ENCODE data around the gene CEP85. TPM values are rescaled to one million over a fixed set of nuclear protein-coding genes. Genes with fewer than 3 reads are reported as not detected.

Gene CEP85
- total and polyA plus RNA-seq, 10 of the 15 experiments (the other 5 are each of a cell fraction or from before 2014, with no cell fraction given): 8.4 to 26.8 (median 21.5) TPM

- in situ Hi-C loops (cut with MboI) (no loop called here), intact Hi-C loops (cut with micrococcal nuclease; ENCODE audit: unreplicated experiment) (no loop called here)
- no TSS peak for BruUV-seq (replicated peaks)
- no peak overlapping the region for H3K9ac ChIP-seq (ENCODE audit: control insufficient read depth, insufficient read depth, low read length)
- no peak overlapping the region for H3K4me3 ChIP-seq
- ATAC-seq (no peak), DNase-seq (ENCODE audit: low read depth, low spot score) (no peak), FAIRE-seq (no peak)
- ChIA-PET SMC1A (ENCODE audit: uncharacterized antibody, unreplicated experiment) (interaction anchor here (0.6 to 9.1 kb wide), 9 partner anchors 9 to 140 kb away, joined by 3 to 119 read pairs (median 3); partner anchors contain the start of genes CD52 and CEP85), POLR2A (interaction anchor here (1.3 to 1.7 kb wide), 2 partner anchors 12 to 43 kb away, joined by 5 to 6 read pairs; no protein-coding TSS in a partner anchor), CTCF (interaction anchor here (0.6 to 18.0 kb wide), 18 partner anchors 11 to 140 kb away, joined by 3 to 879 read pairs (median 5); partner anchors contain the start of genes CD52, CEP85 and ZNF593), RAD21 (ENCODE audit: unreplicated experiment) (interaction anchor here (1.0 to 8.9 kb wide), 6 partner anchors 9 to 141 kb away, joined by 4 to 113 read pairs (median 8); partner anchors contain the start of gene CD52)
- H3K36me3 ChIP-seq (ENCODE audit: control insufficient read depth in 2 of 2, insufficient read depth in 2 of 2, low read length in 1 of 2): peaks cover 14 to 19% of the 10 kb centered on the region in 2 experiments
- H3K9me3 ChIP-seq (replicated peaks; ENCODE audit: control insufficient read depth, insufficient read depth, low read length): no peaks in the 10 kb centered on the region
- WGBS (ENCODE audit: insufficient coverage, insufficient replicate concordance, low lambda C conversion rate, missing lambda C conversion rate): 92% methylated on average over 2 of the region's 2 CpGs
- H2AFZ ChIP-seq (ENCODE audit: control insufficient read depth, low read depth, low read length): no peak overlapping the region
- H3K27me3 ChIP-seq (replicated peaks in 1 of 2; ENCODE audit: control insufficient read depth in 2 of 2, insufficient read depth in 2 of 2, low read length in 1 of 2): no peaks in the 10 kb centered on the region
- TF ChIP-seq ASH2L (IDR thresholded peaks at IDR 0.05; ENCODE audit: borderline replicate concordance, low read depth): no peak
- TF ChIP-seq RB1 (IDR thresholded peaks at IDR 0.05; ENCODE audit: borderline replicate concordance): no peak
- TF ChIP-seq PKNOX1 (IDR thresholded peaks at IDR 0.05): no peak
- TF ChIP-seq PBX3 (IDR thresholded peaks at IDR 0.05; ENCODE audit: insufficient replicate concordance, low read depth, low read length): no peak
- H3K4me1 ChIP-seq (ENCODE audit: control insufficient read depth, insufficient read depth, low read length): peaks cover 42% of the 10 kb centered on the region
- H4K20me1 ChIP-seq (ENCODE audit: control insufficient read depth, insufficient read depth): no peaks in the 10 kb centered on the region
- H3K27ac ChIP-seq (ENCODE audit: control insufficient read depth, insufficient read depth): peak overlapping the region; percentile 52; the same call in 1 of the 2 replicates
- H3K4me2 ChIP-seq (ENCODE audit: control insufficient read depth, insufficient read depth): no peak overlapping the region
- H3K79me2 ChIP-seq (ENCODE audit: control insufficient read depth, insufficient read depth, low read length): peaks cover 23% of the 10 kb centered on the region
Observed at GRCh38 chr1:26276432-26276838, 42.4 kb downstream of the CEP85 start.
